B cell (primary cell): Measurements from ENCODE around the gene TRAPPC8. TPM values are rescaled to one million over a fixed set of nuclear protein-coding genes. Genes with fewer than 3 reads are reported as not detected.
"Not testable (repeated sequence)": the region's sequence is repeated elsewhere in the genome, so short reads cannot be mapped to it uniquely, and the experiment has no call there.

Source experiments
- ATAC-seq: fragments of 200-7000 bp; cut with Tn5 transposase; one replicate; pipeline ENCODE4 v1.10.0; 2021; ENCODE audit warnings: low read depth, mild to moderate bottlenecking, moderate number of reproducible peaks, moderate library complexity
- CTCF ChIA-PET: fragments of 350-600 bp; sonication (Branson Sonifier 250); formaldehyde crosslinking; loops from one replicate; lab custom pipeline; 2021; ENCODE audit warnings: antibody characterized with exemption, inconsistent platforms; lab: Charles Lee
- POLR2A ChIA-PET: fragments of 350-600 bp; sonication (Branson Sonifier 250); formaldehyde crosslinking; loops from one replicate; lab custom pipeline; 2021; ENCODE audit warnings: antibody characterized with exemption; lab: Charles Lee
- DNase-seq: peaks from one replicate; pipeline ENCODE4 v3.0.0; 2013
- H2AFZ ChIP-seq: 2 replicates; pipeline ENCODE4 v1.6.1; 2012; ENCODE audit warnings: mild to moderate bottlenecking, low read depth, low read length; ENCODE audit not compliant: insufficient read depth, poor library complexity, severe bottlenecking
- H3K27ac ChIP-seq, 2 donors: 1 replicate in 1 of 2; 2 replicates in 1 of 2; pipeline ENCODE4 v1.5.1; 2012 to 2013; ENCODE audit warnings: low read length in 2 of 2, mild to moderate bottlenecking in 2 of 2, moderate library complexity in 1 of 2
- H3K27me3 ChIP-seq, 4 experiments: fragments of 200-600 bp in 1 of 4; sonication (generic) in 1 of 4; replicated peaks in 1 of 4; 1 replicate in 2 of 4; 2 replicates in 2 of 4; pipeline versions ENCODE4 v1.6.1 to v1.7.0; 2013 to 2016; ENCODE audit warnings: low read length in 3 of 4, mild to moderate bottlenecking in 2 of 4, mixed read lengths in 1 of 4, moderate library complexity in 1 of 4; ENCODE audit not compliant: insufficient read depth in 4 of 4, control insufficient read depth in 3 of 4; ENCODE audit errors: control extremely low read depth in 1 of 4
- H3K36me3 ChIP-seq, 2 experiments: replicated peaks in 1 of 2; 1 replicate in 1 of 2; 2 replicates in 1 of 2; pipeline versions ENCODE4 v1.6.1 to v1.7.1; 2013; ENCODE audit warnings: low read length in 1 of 2; ENCODE audit not compliant: insufficient read depth in 2 of 2, control insufficient read depth in 1 of 2; ENCODE audit errors: control extremely low read depth in 1 of 2, extremely low read depth in 1 of 2
- H3K4me1 ChIP-seq, 2 donors: fragments of 200-600 bp in 1 of 2; sonication (generic) in 1 of 2; 1 replicate in 1 of 2; 2 replicates in 1 of 2; pipeline versions ENCODE4 v1.5.1 to v1.6.1; 2013 to 2017; ENCODE audit warnings: low read length in 2 of 2; ENCODE audit not compliant: control insufficient read depth in 2 of 2, insufficient read depth in 2 of 2
- H3K4me2 ChIP-seq: replicated peaks from 2 replicates; pipeline ENCODE3; 2012; ENCODE audit warnings: mild to moderate bottlenecking, low read depth, low read length; ENCODE audit not compliant: poor library complexity, severe bottlenecking
- H3K4me3 ChIP-seq, 5 experiments: fragments of 200-600 bp in 1 of 5; sonication (generic) in 1 of 5; 1 replicate in 3 of 5; 2 replicates in 2 of 5; pipeline versions ENCODE4 v1.5.1 to v1.7.0; 2011 to 2016; ENCODE audit warnings: low read length in 4 of 5, mild to moderate bottlenecking in 4 of 5, low read depth in 2 of 5, control low read depth in 1 of 5, moderate library complexity in 1 of 5; ENCODE audit not compliant: insufficient read depth in 1 of 5; ENCODE audit errors: control extremely low read depth in 1 of 5, extremely low read depth in 1 of 5
- H3K79me2 ChIP-seq: fragments of 200-600 bp; sonication (generic); one replicate; pipeline ENCODE4 v1.6.0; 2016; ENCODE audit warnings: low read length; ENCODE audit not compliant: control insufficient read depth, insufficient read depth
- H3K9ac ChIP-seq: fragments of 200-600 bp; sonication (generic); 2 replicates; pipeline ENCODE4 v1.6.1; 2017; ENCODE audit warnings: mild to moderate bottlenecking, low read length, moderate library complexity
- H3K9me3 ChIP-seq, 3 donors: one replicate each; pipeline versions ENCODE4 v1.6.1 to v1.7.1; 2013; ENCODE audit warnings: low read length in 2 of 3; ENCODE audit not compliant: control insufficient read depth in 2 of 3, insufficient read depth in 1 of 3; ENCODE audit errors: control extremely low read depth in 1 of 3
- H4K20me1 ChIP-seq: 2 replicates; pipeline ENCODE4 v1.6.0; 2012; ENCODE audit warnings: mild to moderate bottlenecking, low read length; ENCODE audit not compliant: insufficient read depth, control insufficient read depth, poor library complexity, severe bottlenecking
- H3K27ac Mint-ChIP-seq: one replicate; pipeline ENCODE4 v1.8.0; 2021; ENCODE audit warnings: mixed read lengths
- H3K27me3 Mint-ChIP-seq: one replicate; pipeline ENCODE4 v1.8.0; 2021; ENCODE audit warnings: mixed read lengths
- H3K4me1 Mint-ChIP-seq: one replicate; pipeline ENCODE4 v1.8.0; 2021; ENCODE audit warnings: mixed read lengths
- H3K4me3 Mint-ChIP-seq: one replicate; pipeline ENCODE4 v1.8.0; 2021; ENCODE audit warnings: mixed read lengths
- H3K9me3 Mint-ChIP-seq: one replicate; pipeline ENCODE4 v1.8.0; 2022; ENCODE audit warnings: mixed read lengths; ENCODE audit not compliant: insufficient read depth
- EZH2 ChIP-seq: IDR thresholded peaks from 2 replicates; pipeline ENCODE4 v1.6.1; 2012; ENCODE audit warnings: borderline replicate concordance, low read depth, mild to moderate bottlenecking, moderate library complexity, low read length; ENCODE audit not compliant: insufficient read depth, poor library complexity, severe bottlenecking
- WGBS: methylation state at CpG from one replicate; pipeline ENCODE4 v1.1.5; 2013; ENCODE audit warnings: missing lambda C conversion rate; ENCODE audit not compliant: insufficient coverage; 5-methylcytosine and 5-hydroxymethylcytosine counted together
- intact Hi-C: fragments of 100-400 bp; cut with micrococcal nuclease; formaldehyde crosslinking; loops from one replicate; pipeline ENCODE4 v1.10.0; 2022
- polyA plus RNA-seq: library from polyadenylated mRNA; depleted of rRNA; stranded (reverse); fragments of >200 nt; gene quantifications from 2 replicates; pipeline ENCODE4 v1.2.3, GENCODE V29; 2012
- total RNA-seq, 2 donors: library from RNA; stranded (reverse); fragments of 120-200 nt in 1 of 2; gene quantifications; 1 replicate in 1 of 2; 2 replicates in 1 of 2; pipeline versions ENCODE4 v1.2.3 to v1.2.4, GENCODE V29; 2013 to 2022
- TF ChIP-seq, protein P1 (sequence below): fragments of 200-600 bp; IDR thresholded peaks from one replicate; pipeline ENCODE4 v1.8.0; 2022; ENCODE audit warnings: antibody characterized with exemption, mild to moderate bottlenecking

Gene TRAPPC8
- total and polyA plus RNA-seq, 2 donors (not counting 1 experiment from before 2014, with no cell fraction given) = 53.6 to 95.5 TPM

- no peaks in the 10 kb centered on the region for H3K9me3 ChIP-seq
- no peaks in the 10 kb centered on the region for H4K20me1 ChIP-seq
- no peak overlapping the region for H3K4me3 Mint-ChIP-seq
- no peak overlapping the region for H3K4me3 ChIP-seq
- H3K9ac ChIP-seq = no peak overlapping the region
- H3K27ac Mint-ChIP-seq = no peak overlapping the region
- H2AFZ ChIP-seq = no peak overlapping the region
- H3K27me3 Mint-ChIP-seq = peaks cover 8% of the 10 kb centered on the region
- ATAC-seq (no peak), DNase-seq (no peak)
- no peaks in the 10 kb centered on the region for H3K27me3 ChIP-seq
- H3K36me3 ChIP-seq = no peaks in the 10 kb centered on the region
- no peaks in the 10 kb centered on the region for H3K79me2 ChIP-seq
- no peaks in the 10 kb centered on the region for H3K4me1 ChIP-seq
- H3K27ac ChIP-seq = no peak overlapping the region
- WGBS = 88% methylated on average over 2 of the region's 3 CpGs
- ChIA-PET CTCF (interaction anchor here (0.7 to 5.0 kb wide), 4 partner anchors 8 to 398 kb away, joined by 3 to 24 read pairs (median 4); partner anchors contain the start of gene TRAPPC8), POLR2A (no interaction called here)
- no peak for TF ChIP-seq EZH2
- TF ChIP-seq, protein P1, sequence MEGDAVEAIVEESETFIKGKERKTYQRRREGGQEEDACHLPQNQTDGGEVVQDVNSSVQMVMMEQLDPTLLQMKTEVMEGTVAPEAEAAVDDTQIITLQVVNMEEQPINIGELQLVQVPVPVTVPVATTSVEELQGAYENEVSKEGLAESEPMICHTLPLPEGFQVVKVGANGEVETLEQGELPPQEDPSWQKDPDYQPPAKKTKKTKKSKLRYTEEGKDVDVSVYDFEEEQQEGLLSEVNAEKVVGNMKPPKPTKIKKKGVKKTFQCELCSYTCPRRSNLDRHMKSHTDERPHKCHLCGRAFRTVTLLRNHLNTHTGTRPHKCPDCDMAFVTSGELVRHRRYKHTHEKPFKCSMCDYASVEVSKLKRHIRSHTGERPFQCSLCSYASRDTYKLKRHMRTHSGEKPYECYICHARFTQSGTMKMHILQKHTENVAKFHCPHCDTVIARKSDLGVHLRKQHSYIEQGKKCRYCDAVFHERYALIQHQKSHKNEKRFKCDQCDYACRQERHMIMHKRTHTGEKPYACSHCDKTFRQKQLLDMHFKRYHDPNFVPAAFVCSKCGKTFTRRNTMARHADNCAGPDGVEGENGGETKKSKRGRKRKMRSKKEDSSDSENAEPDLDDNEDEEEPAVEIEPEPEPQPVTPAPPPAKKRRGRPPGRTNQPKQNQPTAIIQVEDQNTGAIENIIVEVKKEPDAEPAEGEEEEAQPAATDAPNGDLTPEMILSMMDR = no peak
- H3K4me1 Mint-ChIP-seq = peaks cover 2% of the 10 kb centered on the region
- no peak overlapping the region for H3K4me2 ChIP-seq
- no peaks in the 10 kb centered on the region for H3K9me3 Mint-ChIP-seq
- intact Hi-C loops = loop anchor here (10.0 kb wide), 1 partner anchor 60 kb away; no protein-coding TSS in a partner anchor
Observed at GRCh38 chr18:31954349-31954748, 11.4 kb upstream of the TRAPPC8 start.

DNA sequence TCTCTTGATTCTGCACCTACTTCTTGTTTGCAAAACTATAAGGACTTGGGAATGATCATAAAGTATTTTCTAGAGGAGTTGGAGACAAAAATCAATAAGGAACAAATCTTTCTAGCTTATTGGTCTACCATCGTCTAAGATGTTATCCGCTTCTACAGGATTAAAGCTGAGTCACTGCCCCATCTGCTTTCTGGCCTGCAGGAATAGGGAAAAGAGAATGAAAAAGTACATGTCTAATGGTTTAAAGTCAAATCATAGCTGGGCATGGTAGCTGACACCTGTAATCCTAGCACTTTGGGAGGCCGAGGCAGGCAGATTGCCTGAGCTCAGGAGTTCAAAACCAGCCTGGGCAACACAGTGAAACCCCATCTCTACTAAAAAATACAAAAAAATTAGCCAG lies 10.8 kb upstream of the TRAPPC8 start:
- CTCF ChIA-PET = interaction anchor here (0.7 to 1.6 kb wide), 3 partner anchors 8 to 133 kb away, joined by 3 to 5 read pairs (median 5); no protein-coding TSS in a partner anchor
- H3K9ac ChIP-seq, H3K9me3 Mint-ChIP-seq, H3K4me3 Mint-ChIP-seq, H3K36me3 ChIP-seq, H3K4me2 ChIP-seq, H3K4me1 ChIP-seq, ATAC-seq, H3K27ac Mint-ChIP-seq, H3K27me3 ChIP-seq, H3K4me3 ChIP-seq, H4K20me1 ChIP-seq, H3K9me3 ChIP-seq, POLR2A ChIA-PET, H3K4me1 Mint-ChIP-seq, H3K27me3 Mint-ChIP-seq, H3K79me2 ChIP-seq, DNase-seq, H3K27ac ChIP-seq, H2AFZ ChIP-seq: not testable (repeated sequence)
- WGBS = no CpG with 5 or more reads among the region's 3 CpGs
- intact Hi-C loops = loop anchor here (10.0 kb wide), 1 partner anchor 59 kb away; no protein-coding TSS in a partner anchor
